Measurements from ENCODE around the gene MAS1.
"Not testable (repeated sequence)": the region's sequence is repeated elsewhere in the genome, so short reads cannot be mapped to it uniquely, and the experiment has no call there.

MAS1 gene

GRCh38 chr6:159924150-159924549, 33.4 kb downstream of the MAS1 start:
- DNase-seq = not testable (repeated sequence)

- DNase-seq = no peak
Observed at GRCh38 chr6:159926542-159927203, 35.9 kb downstream of the MAS1 start.

GRCh38 chr6:159929819-159930218, 39.0 kb downstream of the MAS1 start:
- peak; percentile 45 to 62 for DNase-seq

- no peak for DNase-seq
Observed at GRCh38 chr6:159931112-159931511, 40.3 kb downstream of the MAS1 start.

GRCh38 chr6:159931846-159932245, 41.1 kb downstream of the MAS1 start:
- DNase-seq = no peak

GRCh38 chr6:159933077-159933476, 42.3 kb downstream of the MAS1 start:
- DNase-seq = no peak

- no peak for DNase-seq
Observed at GRCh38 chr6:159934181-159934580, 43.4 kb downstream of the MAS1 start.

- no peak for DNase-seq
Observed at GRCh38 chr6:159935065-159935464, 44.3 kb downstream of the MAS1 start.

- no peak for DNase-seq
Observed at GRCh38 chr6:159935633-159936032, 44.8 kb downstream of the MAS1 start.

GRCh38 chr6:159939591-159940016, 48.8 kb downstream of the MAS1 start:
- DNase-seq = no peak

Measured in NCI-H187 (cell line).